ENCODE data around the gene GPR83. TPM values are rescaled to one million over a fixed set of nuclear protein-coding genes. Genes with fewer than 3 reads are reported as not detected.

GPR83 gene
- total RNA-seq, 2 donors from 2014 or later, result 0.13 to 0.26 TPM

DNA sequence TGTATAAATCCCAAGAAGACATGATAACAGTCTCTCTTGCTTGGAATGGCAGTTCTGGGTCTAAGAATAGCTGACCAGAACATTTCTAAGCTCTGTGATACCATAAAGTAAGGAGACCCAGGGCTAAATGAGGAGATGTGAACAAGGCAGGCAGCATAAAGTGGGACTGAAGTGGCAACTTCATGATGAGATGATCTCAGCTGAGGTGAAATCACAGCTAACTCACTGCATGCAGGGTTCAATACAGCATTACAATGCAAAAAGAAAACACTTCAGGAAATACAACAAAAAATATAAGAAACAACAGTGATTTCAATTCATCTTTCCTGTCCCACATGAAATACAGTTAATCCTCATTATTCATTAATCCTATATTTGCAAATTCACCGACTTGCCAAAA lies 47.8 kb upstream of the GPR83 start:
- Mint-ChIP-seq H3K27me3 (ENCODE audit: insufficient read depth) (no peaks in the 10 kb centered on the region), H3K27ac (no peak overlapping the region), H3K4me1 (no peaks in the 10 kb centered on the region), H3K9me3 (no peaks in the 10 kb centered on the region), H3K36me3 (ENCODE audit: low read depth) (peaks cover 34% of the 10 kb centered on the region), H3K4me3 (no peak overlapping the region)
- DNase-seq, result no peak
- no peak overlapping the region for H3K9ac ChIP-seq (ENCODE audit: extremely low read depth, low read length, poor library complexity, severe bottlenecking)
- H3K4me3 ChIP-seq (ENCODE audit: low read length), result no peak overlapping the region
- H3K27ac ChIP-seq (ENCODE audit: low read depth, low read length), result no peak overlapping the region
- peaks cover 44% of the 10 kb centered on the region for H3K36me3 ChIP-seq (ENCODE audit: control insufficient read depth, insufficient read depth, low read length)
- peaks cover 6% of the 10 kb centered on the region for H3K9me3 ChIP-seq (ENCODE audit: control insufficient read depth, low read length)
- no peaks in the 10 kb centered on the region for H3K27me3 ChIP-seq (ENCODE audit: control insufficient read depth, insufficient read depth, low read length, poor library complexity, severe bottlenecking)
- TF ChIP-seq, protein P1, sequence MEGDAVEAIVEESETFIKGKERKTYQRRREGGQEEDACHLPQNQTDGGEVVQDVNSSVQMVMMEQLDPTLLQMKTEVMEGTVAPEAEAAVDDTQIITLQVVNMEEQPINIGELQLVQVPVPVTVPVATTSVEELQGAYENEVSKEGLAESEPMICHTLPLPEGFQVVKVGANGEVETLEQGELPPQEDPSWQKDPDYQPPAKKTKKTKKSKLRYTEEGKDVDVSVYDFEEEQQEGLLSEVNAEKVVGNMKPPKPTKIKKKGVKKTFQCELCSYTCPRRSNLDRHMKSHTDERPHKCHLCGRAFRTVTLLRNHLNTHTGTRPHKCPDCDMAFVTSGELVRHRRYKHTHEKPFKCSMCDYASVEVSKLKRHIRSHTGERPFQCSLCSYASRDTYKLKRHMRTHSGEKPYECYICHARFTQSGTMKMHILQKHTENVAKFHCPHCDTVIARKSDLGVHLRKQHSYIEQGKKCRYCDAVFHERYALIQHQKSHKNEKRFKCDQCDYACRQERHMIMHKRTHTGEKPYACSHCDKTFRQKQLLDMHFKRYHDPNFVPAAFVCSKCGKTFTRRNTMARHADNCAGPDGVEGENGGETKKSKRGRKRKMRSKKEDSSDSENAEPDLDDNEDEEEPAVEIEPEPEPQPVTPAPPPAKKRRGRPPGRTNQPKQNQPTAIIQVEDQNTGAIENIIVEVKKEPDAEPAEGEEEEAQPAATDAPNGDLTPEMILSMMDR (conservative IDR thresholded peaks at IDR 0.05), result no peak
- 90% methylated on average over 1 of the region's 1 CpG; no CpG with 5 or more reads in 1 of the 2 experiments for WGBS, 2 experiments (ENCODE audit: insufficient coverage in 1 of 2, insufficient read length in 1 of 2)
- no peaks in the 10 kb centered on the region for H3K4me1 ChIP-seq (ENCODE audit: control insufficient read depth, insufficient read depth, low read length)

DNA sequence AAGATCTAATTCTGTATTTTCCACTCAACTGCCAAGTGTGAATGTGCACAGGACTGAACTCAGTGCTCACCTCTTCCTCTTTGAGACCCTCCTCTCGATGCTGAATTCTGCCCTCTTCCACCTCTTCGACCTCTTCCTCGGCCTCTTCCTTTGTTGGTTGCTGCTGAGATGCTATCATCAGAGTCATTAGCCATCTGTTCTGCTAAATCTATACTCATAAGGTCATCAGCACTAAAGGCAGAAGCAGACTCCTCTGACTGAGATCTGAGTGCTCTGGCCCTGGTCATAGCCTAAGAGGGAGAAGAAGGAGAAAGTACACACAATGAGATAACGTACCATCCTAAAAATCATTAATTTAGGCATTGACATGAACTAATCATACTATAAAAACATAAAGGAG lies 45.9 kb upstream of the GPR83 start:
- Mint-ChIP-seq H3K27me3 (ENCODE audit: insufficient read depth) (no peaks in the 10 kb centered on the region), H3K9me3 (no peaks in the 10 kb centered on the region), H3K4me1 (peaks cover 2% of the 10 kb centered on the region), H3K27ac (no peak overlapping the region), H3K4me3 (no peak overlapping the region), H3K36me3 (ENCODE audit: low read depth) (peaks cover 26% of the 10 kb centered on the region)
- H3K9me3 ChIP-seq (ENCODE audit: control insufficient read depth, low read length), result no peaks in the 10 kb centered on the region
- H3K36me3 ChIP-seq (ENCODE audit: control insufficient read depth, insufficient read depth, low read length), result peaks cover 45% of the 10 kb centered on the region
- H3K4me1 ChIP-seq (ENCODE audit: control insufficient read depth, insufficient read depth, low read length), result no peaks in the 10 kb centered on the region
- DNase-seq, result no peak
- H3K27me3 ChIP-seq (ENCODE audit: control insufficient read depth, insufficient read depth, low read length, poor library complexity, severe bottlenecking), result no peaks in the 10 kb centered on the region
- no peak overlapping the region for H3K27ac ChIP-seq (ENCODE audit: low read depth, low read length)
- TF ChIP-seq, protein P1 (conservative IDR thresholded peaks at IDR 0.05), result no peak
- no peak overlapping the region for H3K4me3 ChIP-seq (ENCODE audit: low read length)
- 95 to 100% methylated on average over 1 to 3 of the region's 4 CpGs for WGBS, 2 experiments (ENCODE audit: insufficient coverage in 1 of 2, insufficient read length in 1 of 2)
- no peak overlapping the region for H3K9ac ChIP-seq (ENCODE audit: extremely low read depth, low read length, poor library complexity, severe bottlenecking)

DNA sequence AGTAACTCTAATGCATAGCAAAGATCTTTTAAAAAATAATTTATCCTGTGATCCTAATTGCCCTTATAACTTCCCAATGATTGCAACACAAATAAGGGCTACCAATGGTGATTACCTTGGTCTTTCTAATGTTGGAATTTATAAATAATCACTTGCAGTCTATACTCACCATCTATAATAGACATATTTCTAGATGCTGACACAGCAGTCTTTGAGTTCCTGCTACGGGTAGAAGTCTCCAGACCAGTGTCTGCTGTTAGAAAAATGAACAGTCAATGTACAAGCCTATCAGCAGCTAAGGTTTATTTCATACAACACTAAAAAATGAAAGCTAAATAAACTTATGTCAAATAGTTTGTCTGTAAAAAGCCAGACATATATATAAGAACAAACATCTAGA lies 44.4 kb upstream of the GPR83 start:
- peaks cover 45% of the 10 kb centered on the region for H3K36me3 ChIP-seq (ENCODE audit: control insufficient read depth, insufficient read depth, low read length)
- TF ChIP-seq, protein P1 (conservative IDR thresholded peaks at IDR 0.05), result no peak
- no peaks in the 10 kb centered on the region for H3K9me3 ChIP-seq (ENCODE audit: control insufficient read depth, low read length)
- H3K4me1 ChIP-seq (ENCODE audit: control insufficient read depth, insufficient read depth, low read length), result peaks cover 4% of the 10 kb centered on the region
- Mint-ChIP-seq H3K36me3 (ENCODE audit: low read depth) (peaks cover 27% of the 10 kb centered on the region), H3K4me3 (no peak overlapping the region), H3K27ac (no peak overlapping the region), H3K4me1 (peaks cover 11% of the 10 kb centered on the region), H3K9me3 (no peaks in the 10 kb centered on the region), H3K27me3 (ENCODE audit: insufficient read depth) (no peaks in the 10 kb centered on the region)
- 100% methylated on average over 1 of the region's 1 CpG; no CpG with 5 or more reads in 1 of the 2 experiments for WGBS, 2 experiments (ENCODE audit: insufficient coverage in 1 of 2, insufficient read length in 1 of 2)
- H3K27ac ChIP-seq (ENCODE audit: low read depth, low read length), result no peak overlapping the region
- DNase-seq, result no peak
- no peak overlapping the region for H3K4me3 ChIP-seq (ENCODE audit: low read length)
- no peak overlapping the region for H3K9ac ChIP-seq (ENCODE audit: extremely low read depth, low read length, poor library complexity, severe bottlenecking)
- no peaks in the 10 kb centered on the region for H3K27me3 ChIP-seq (ENCODE audit: control insufficient read depth, insufficient read depth, low read length, poor library complexity, severe bottlenecking)
